WTC11 (cell line): ENCODE results near the gene ELK3. TPM values are rescaled to one million over a fixed set of nuclear protein-coding genes. Genes with fewer than 3 reads are reported as not detected.
A peak's percentile ranks its signal among the peaks of the same experiment; 100 is the strongest.

Experiments
- ATAC-seq: fragments of 200-7000 bp; cut with Tn5 transposase; 2 replicates; pipeline ENCODE4 v1.10.0; 2021; ENCODE audit warnings: mild to moderate bottlenecking, moderate library complexity
- CTCF ChIA-PET: fragments of 300-600 bp; sonication (Branson Sonifier 250); formaldehyde crosslinking; loops from one replicate; lab custom pipeline; 2021; ENCODE audit warnings: antibody characterized with exemption; lab: Charles Lee
- POLR2A ChIA-PET: fragments of 350-600 bp; sonication (Branson Sonifier 250); formaldehyde crosslinking; loops from one replicate; lab custom pipeline; 2021; ENCODE audit warnings: antibody characterized with exemption; lab: Charles Lee
- DNase-seq: peaks from one replicate; pipeline ENCODE4 v3.0.0; 2021; ENCODE audit warnings: low spot score
- H3K27ac Mint-ChIP-seq: 2 replicates; pipeline ENCODE4 v1.8.0; 2021; ENCODE audit warnings: mixed read lengths
- H3K27me3 Mint-ChIP-seq: 2 replicates; pipeline ENCODE4 v1.8.0; 2021; ENCODE audit warnings: low read depth, mild to moderate bottlenecking, moderate library complexity, mixed read lengths
- H3K36me3 Mint-ChIP-seq: 2 replicates; pipeline ENCODE4 v1.8.0; 2021; ENCODE audit warnings: mixed read lengths
- H3K4me1 Mint-ChIP-seq: 2 replicates; pipeline ENCODE4 v1.8.0; 2022; ENCODE audit warnings: mixed read lengths
- H3K4me3 Mint-ChIP-seq: 2 replicates; pipeline ENCODE4 v1.8.0; 2021; ENCODE audit warnings: mild to moderate bottlenecking, moderate library complexity, mixed read lengths
- H3K9me3 Mint-ChIP-seq: 2 replicates; pipeline ENCODE4 v1.8.0; 2021; ENCODE audit warnings: mixed read lengths
- AFF4 ChIP-seq: sonication (generic); formaldehyde crosslinking; IDR thresholded peaks from 2 replicates; pipeline ENCODE4 v1.8.1; 2023; ENCODE audit warnings: mild to moderate bottlenecking, missing genetic modification reagents, borderline replicate concordance
- AR ChIP-seq: fragments of 250-450 bp; sonication (Bioruptor Pico); IDR thresholded peaks from 2 replicates; pipeline ENCODE4 v1.9.0; 2021; ENCODE audit warnings: mild to moderate bottlenecking
- ATF1 ChIP-seq: sonication (generic); formaldehyde crosslinking; IDR thresholded peaks from 2 replicates; pipeline ENCODE4 v1.8.1; 2023; ENCODE audit warnings: mild to moderate bottlenecking, moderate library complexity, missing genetic modification reagents
- E2F1 ChIP-seq: sonication (generic); formaldehyde crosslinking; IDR thresholded peaks from 2 replicates; pipeline ENCODE4 v1.8.0; 2022; ENCODE audit warnings: mild to moderate bottlenecking, missing genetic modification reagents
- GABPB1 ChIP-seq: sonication (generic); formaldehyde crosslinking; IDR thresholded peaks from 2 replicates; pipeline ENCODE4 v1.8.1; 2023; ENCODE audit warnings: mild to moderate bottlenecking, missing genetic modification reagents
- GRHL2 ChIP-seq: fragments of 250-450 bp; sonication (Bioruptor Pico); IDR thresholded peaks from 2 replicates; pipeline ENCODE4 v1.8.0; 2022; ENCODE audit warnings: mild to moderate bottlenecking, moderate library complexity; ENCODE audit not compliant: insufficient replicate concordance, severe bottlenecking
- IRF2 ChIP-seq: sonication (generic); formaldehyde crosslinking; IDR thresholded peaks from 2 replicates; pipeline ENCODE4 v1.8.0; 2022; ENCODE audit warnings: low read depth, missing genetic modification reagents, borderline replicate concordance
- NR1H2 ChIP-seq: sonication (generic); formaldehyde crosslinking; IDR thresholded peaks from 2 replicates; pipeline ENCODE4 v1.9.0; 2021; ENCODE audit warnings: mild to moderate bottlenecking, moderate library complexity, missing genetic modification reagents
- NR3C1 ChIP-seq: sonication (generic); formaldehyde crosslinking; conservative IDR thresholded peaks from 2 replicates; pipeline ENCODE4 v1.8.1; 2023; ENCODE audit warnings: low read depth, mild to moderate bottlenecking, missing genetic modification reagents
- TCF7 ChIP-seq: sonication (generic); formaldehyde crosslinking; IDR thresholded peaks from 2 replicates; pipeline ENCODE4 v1.8.0; 2022; ENCODE audit warnings: mild to moderate bottlenecking, low read depth, missing genetic modification reagents, moderate library complexity
- TP53 ChIP-seq: sonication (generic); formaldehyde crosslinking; IDR thresholded peaks from 2 replicates; pipeline ENCODE4 v1.8.1; 2023; ENCODE audit warnings: mild to moderate bottlenecking, missing genetic modification reagents
- ZBTB21 ChIP-seq: sonication (generic); formaldehyde crosslinking; IDR thresholded peaks from 2 replicates; pipeline ENCODE4 v1.8.1; 2023; ENCODE audit warnings: mild to moderate bottlenecking, missing genetic modification reagents, borderline replicate concordance
- ZNF423 ChIP-seq: fragments of 250-450 bp; sonication (Bioruptor Pico); IDR thresholded peaks from 2 replicates; pipeline ENCODE4 v2.1.2; 2022; ENCODE audit warnings: mild to moderate bottlenecking, moderate library complexity
- total RNA-seq: library from RNA; stranded (reverse); gene quantifications from 3 replicates; pipeline ENCODE4 v1.2.3, GENCODE V29; 2021
- TF ChIP-seq, protein P1 (sequence below): sonication (generic); formaldehyde crosslinking; IDR thresholded peaks from 2 replicates; pipeline ENCODE4 v1.8.1; 2022; ENCODE audit warnings: mild to moderate bottlenecking, missing genetic modification reagents, moderate library complexity, borderline replicate concordance
- TF ChIP-seq, protein P2 (sequence below): sonication (generic); formaldehyde crosslinking; IDR thresholded peaks from 2 replicates; pipeline ENCODE4 v1.8.1; 2023; ENCODE audit warnings: mild to moderate bottlenecking, missing genetic modification reagents, moderate library complexity
- TF ChIP-seq, protein P3 (sequence below): fragments of 250-450 bp; sonication (Bioruptor Pico); IDR thresholded peaks from 2 replicates; pipeline ENCODE4 v1.9.0; 2021; ENCODE audit warnings: mild to moderate bottlenecking, borderline replicate concordance
- TF ChIP-seq, protein P4 (sequence below): fragments of 250-450 bp; sonication (Bioruptor Pico); conservative IDR thresholded peaks from 2 replicates; pipeline ENCODE4 v1.9.0; 2021; ENCODE audit warnings: mild to moderate bottlenecking

The ELK3 gene
- total RNA-seq, 1 experiment from 2014 or later, result 16.5 TPM

DNA sequence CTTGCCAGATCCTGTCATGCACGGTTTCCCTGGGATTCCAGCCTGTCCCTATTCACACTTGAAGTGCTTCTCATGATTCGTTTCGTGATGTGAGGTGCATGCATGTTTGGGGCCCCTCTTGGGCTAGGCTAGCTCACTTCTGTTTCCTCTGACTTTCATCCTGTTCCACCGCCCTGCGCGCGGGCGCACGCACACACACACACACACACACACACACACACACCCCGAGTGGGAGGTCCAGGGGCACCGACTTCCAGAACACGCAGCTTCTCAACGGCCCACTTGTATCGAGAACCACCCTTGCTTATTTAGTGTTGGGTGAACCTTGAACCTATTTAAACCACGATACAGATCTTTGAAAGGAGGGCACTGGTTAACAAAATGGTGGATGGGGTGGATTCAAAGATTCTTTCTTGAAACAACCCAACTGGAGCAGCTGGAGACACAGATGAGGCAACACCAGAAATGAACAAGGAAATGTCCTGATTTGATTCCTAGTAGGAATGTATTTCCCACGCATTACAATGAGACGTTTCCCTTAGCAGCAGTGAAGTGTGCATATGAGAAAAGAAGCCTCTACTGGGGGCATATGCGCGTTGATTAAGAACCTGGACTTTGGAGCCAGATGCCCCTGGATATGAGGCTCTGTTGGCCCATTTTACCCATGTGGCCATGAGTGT lies 16.3 kb downstream of the ELK3 start:
- Mint-ChIP-seq H3K27ac (peak overlapping the region; percentile 50; the same call in 1 of the 2 replicates), H3K4me1 (peaks cover 50% of the 10 kb centered on the region), H3K4me3 (no peak overlapping the region), H3K36me3 (no peaks in the 10 kb centered on the region), H3K9me3 (no peaks in the 10 kb centered on the region), H3K27me3 (no peaks in the 10 kb centered on the region)
- DNase-seq (no peak), ATAC-seq (no peak)
- POLR2A ChIA-PET, result interaction anchor here (0.7 to 1.6 kb wide), 2 partner anchors 175 to 177 kb away, joined by 4 read pairs; partner anchors contain the start of gene LTA4H
- CTCF ChIA-PET, result interaction anchor here (0.7 to 1.7 kb wide), 2 partner anchors 133 to 279 kb away, joined by 3 to 5 read pairs; partner anchors contain the start of gene CFAP54
- TF ChIP-seq TCF7 (CRISPR knock-in tag) (no peak), E2F1 (CRISPR knock-in tag) (no peak), ATF1 (CRISPR knock-in tag) (no peak), ZNF423 (CRISPR knock-in tag) (no peak), ZBTB21 (CRISPR knock-in tag) (no peak), NR1H2 (CRISPR knock-in tag) (no peak), TP53 (CRISPR knock-in tag) (no peak), AFF4 (CRISPR knock-in tag) (no peak), NR3C1 (CRISPR knock-in tag) (no peak), AR (CRISPR knock-in tag) (no peak), GRHL2 (CRISPR knock-in tag) (no peak), IRF2 (CRISPR knock-in tag) (no peak), GABPB1 (CRISPR knock-in tag) (no peak)
- TF ChIP-seq, protein P1, sequence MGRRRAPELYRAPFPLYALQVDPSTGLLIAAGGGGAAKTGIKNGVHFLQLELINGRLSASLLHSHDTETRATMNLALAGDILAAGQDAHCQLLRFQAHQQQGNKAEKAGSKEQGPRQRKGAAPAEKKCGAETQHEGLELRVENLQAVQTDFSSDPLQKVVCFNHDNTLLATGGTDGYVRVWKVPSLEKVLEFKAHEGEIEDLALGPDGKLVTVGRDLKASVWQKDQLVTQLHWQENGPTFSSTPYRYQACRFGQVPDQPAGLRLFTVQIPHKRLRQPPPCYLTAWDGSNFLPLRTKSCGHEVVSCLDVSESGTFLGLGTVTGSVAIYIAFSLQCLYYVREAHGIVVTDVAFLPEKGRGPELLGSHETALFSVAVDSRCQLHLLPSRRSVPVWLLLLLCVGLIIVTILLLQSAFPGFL (CRISPR knock-in tag), result no peak
- TF ChIP-seq, protein P2, sequence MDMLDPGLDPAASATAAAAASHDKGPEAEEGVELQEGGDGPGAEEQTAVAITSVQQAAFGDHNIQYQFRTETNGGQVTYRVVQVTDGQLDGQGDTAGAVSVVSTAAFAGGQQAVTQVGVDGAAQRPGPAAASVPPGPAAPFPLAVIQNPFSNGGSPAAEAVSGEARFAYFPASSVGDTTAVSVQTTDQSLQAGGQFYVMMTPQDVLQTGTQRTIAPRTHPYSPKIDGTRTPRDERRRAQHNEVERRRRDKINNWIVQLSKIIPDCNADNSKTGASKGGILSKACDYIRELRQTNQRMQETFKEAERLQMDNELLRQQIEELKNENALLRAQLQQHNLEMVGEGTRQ (CRISPR knock-in tag), result no peak
- TF ChIP-seq, protein P3, sequence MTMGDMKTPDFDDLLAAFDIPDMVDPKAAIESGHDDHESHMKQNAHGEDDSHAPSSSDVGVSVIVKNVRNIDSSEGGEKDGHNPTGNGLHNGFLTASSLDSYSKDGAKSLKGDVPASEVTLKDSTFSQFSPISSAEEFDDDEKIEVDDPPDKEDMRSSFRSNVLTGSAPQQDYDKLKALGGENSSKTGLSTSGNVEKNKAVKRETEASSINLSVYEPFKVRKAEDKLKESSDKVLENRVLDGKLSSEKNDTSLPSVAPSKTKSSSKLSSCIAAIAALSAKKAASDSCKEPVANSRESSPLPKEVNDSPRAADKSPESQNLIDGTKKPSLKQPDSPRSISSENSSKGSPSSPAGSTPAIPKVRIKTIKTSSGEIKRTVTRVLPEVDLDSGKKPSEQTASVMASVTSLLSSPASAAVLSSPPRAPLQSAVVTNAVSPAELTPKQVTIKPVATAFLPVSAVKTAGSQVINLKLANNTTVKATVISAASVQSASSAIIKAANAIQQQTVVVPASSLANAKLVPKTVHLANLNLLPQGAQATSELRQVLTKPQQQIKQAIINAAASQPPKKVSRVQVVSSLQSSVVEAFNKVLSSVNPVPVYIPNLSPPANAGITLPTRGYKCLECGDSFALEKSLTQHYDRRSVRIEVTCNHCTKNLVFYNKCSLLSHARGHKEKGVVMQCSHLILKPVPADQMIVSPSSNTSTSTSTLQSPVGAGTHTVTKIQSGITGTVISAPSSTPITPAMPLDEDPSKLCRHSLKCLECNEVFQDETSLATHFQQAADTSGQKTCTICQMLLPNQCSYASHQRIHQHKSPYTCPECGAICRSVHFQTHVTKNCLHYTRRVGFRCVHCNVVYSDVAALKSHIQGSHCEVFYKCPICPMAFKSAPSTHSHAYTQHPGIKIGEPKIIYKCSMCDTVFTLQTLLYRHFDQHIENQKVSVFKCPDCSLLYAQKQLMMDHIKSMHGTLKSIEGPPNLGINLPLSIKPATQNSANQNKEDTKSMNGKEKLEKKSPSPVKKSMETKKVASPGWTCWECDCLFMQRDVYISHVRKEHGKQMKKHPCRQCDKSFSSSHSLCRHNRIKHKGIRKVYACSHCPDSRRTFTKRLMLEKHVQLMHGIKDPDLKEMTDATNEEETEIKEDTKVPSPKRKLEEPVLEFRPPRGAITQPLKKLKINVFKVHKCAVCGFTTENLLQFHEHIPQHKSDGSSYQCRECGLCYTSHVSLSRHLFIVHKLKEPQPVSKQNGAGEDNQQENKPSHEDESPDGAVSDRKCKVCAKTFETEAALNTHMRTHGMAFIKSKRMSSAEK (CRISPR knock-in tag), result no peak
- TF ChIP-seq, protein P4, sequence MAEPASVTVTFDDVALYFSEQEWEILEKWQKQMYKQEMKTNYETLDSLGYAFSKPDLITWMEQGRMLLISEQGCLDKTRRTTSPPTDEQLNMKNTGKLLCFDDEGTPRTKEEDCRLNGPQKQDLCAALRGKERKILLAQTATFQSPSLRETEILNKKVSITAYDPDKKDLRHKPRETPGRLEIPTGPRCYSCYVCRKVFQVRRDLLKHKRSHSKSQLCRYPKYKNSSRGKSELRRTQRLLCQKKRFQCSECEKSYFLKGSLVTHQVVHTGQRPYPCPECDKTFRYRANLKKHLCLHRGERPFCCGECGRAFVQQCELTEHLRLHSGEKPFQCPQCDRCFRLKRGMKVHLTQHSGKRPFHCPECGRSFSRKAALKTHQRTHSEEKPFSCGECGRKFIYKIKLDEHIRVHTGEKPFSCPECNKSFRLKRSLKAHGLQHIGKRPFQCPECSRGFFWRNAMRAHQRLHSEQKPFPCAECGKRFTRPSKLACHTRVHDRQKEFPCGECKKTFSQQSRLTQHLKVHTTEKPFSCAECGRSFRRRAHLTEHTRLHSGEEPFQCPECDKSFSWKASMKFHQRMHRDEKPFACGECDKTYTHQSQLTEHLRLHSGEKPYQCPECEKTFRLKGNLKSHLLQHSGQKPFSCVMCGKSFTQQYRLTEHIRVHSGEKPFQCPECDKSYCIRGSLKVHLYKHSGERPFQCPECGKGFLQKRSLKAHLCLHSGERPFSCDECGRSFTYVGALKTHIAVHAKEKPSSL (CRISPR knock-in tag), result no peak
